ENCODE measurements around the gene PLEKHG4B. TPM values are rescaled to one million over a fixed set of nuclear protein-coding genes. Genes with fewer than 3 reads are reported as not detected.

The PLEKHG4B gene
- total and polyA plus RNA-seq, 2 of the 8 experiments (the other 6 are each of a cell fraction or from before 2014, with no cell fraction given): 31.1 to 43.6 TPM

GRCh38 chr5:173392-174290 is 81.7 kb downstream of the PLEKHG4B start:
- no peak for TF ChIP-seq CHD2 (IDR thresholded peaks at IDR 0.05; ENCODE audit: low read length)
- Histone ChIP-seq H3K79me2 (ENCODE audit: control insufficient read depth in 1 of 2, insufficient read depth in 2 of 2, low read length in 2 of 2) (no peaks in the 10 kb centered on the region), H4K8ac (ENCODE audit: extremely low read depth, insufficient read depth, low read length) (no peak overlapping the region), H4K91ac (replicated peaks; ENCODE audit: insufficient read length, low read length) (no peak overlapping the region), H2BK20ac (ENCODE audit: low read length) (no peak overlapping the region), H2BK5ac (ENCODE audit: low read depth, low read length) (no peak overlapping the region), H3K23ac (ENCODE audit: insufficient read length) (no peak overlapping the region), H3K27me3 (replicated peaks in 1 of 4; ENCODE audit: control insufficient read depth in 3 of 4, extremely low read depth in 1 of 4, insufficient read depth in 3 of 4, low read length in 3 of 4) (no peaks in the 10 kb centered on the region; a peak in 1 of 7 replicates), H3K36me3 (ENCODE audit: control insufficient read depth in 2 of 4, insufficient read depth in 4 of 4, low read length in 3 of 4) (peaks cover 0 to 22% (median 13%) of the 10 kb centered on the region in 4 experiments; a peak in 6 of 8 replicates), H3K9ac (replicated peaks in 1 of 4; ENCODE audit: extremely low read depth in 1 of 4, low read depth in 3 of 4, low read length in 3 of 4) (no peak overlapping the region), H2AFZ (ENCODE audit: low read length) (no peak overlapping the region), H3K4ac (replicated peaks; ENCODE audit: insufficient read length, low read depth, low read length) (no peak overlapping the region), H2AK5ac (ENCODE audit: low read depth, low read length) (no peak overlapping the region), H2BK15ac (ENCODE audit: low read length) (no peak overlapping the region), H2BK120ac (replicated peaks; ENCODE audit: low read depth, low read length) (no peak overlapping the region), H3K4me2 (ENCODE audit: insufficient read depth in 1 of 2, low read depth in 2 of 2, low read length in 2 of 2) (no peak overlapping the region), H3K9me3 (ENCODE audit: insufficient read depth in 2 of 2, low read depth in 1 of 2, low read length in 1 of 2) (no peaks in the 10 kb centered on the region), H4K20me1 (replicated peaks in 1 of 2; ENCODE audit: control insufficient read depth in 1 of 2, insufficient read depth in 2 of 2, low read length in 2 of 2) (peaks cover 3 to 13% of the 10 kb centered on the region in 2 experiments), H4K5ac (ENCODE audit: insufficient read length, low read depth, low read length) (no peak overlapping the region), H3K56ac (replicated peaks; ENCODE audit: insufficient read length, low read depth, low read length) (no peak overlapping the region), H3K14ac (ENCODE audit: insufficient read length) (no peak overlapping the region), H2BK12ac (ENCODE audit: low read depth, low read length) (no peak overlapping the region), H3K4me3 (ENCODE audit: extremely low read depth in 1 of 4, insufficient read depth in 2 of 4, low read depth in 3 of 4, low read length in 4 of 4) (no peak overlapping the region), H3K18ac (ENCODE audit: extremely low read depth, low read length) (no peak overlapping the region), H3K23me2 (ENCODE audit: low read depth, low read length) (no peaks in the 10 kb centered on the region), H3K79me1 (ENCODE audit: low read depth, low read length) (no peaks in the 10 kb centered on the region), H3K4me1 (replicated peaks in 1 of 4; ENCODE audit: control insufficient read depth in 3 of 4, insufficient read depth in 4 of 4, low read length in 3 of 4) (no peaks in the 10 kb centered on the region), H3K27ac (ENCODE audit: low read depth, low read length) (no peak overlapping the region)
- no peak for FAIRE-seq
- CTCF ChIA-PET (ENCODE audit: partially characterized antibody): interaction anchor here (1.0 kb wide), 1 partner anchor 15 kb away, joined by 5 read pairs; no protein-coding TSS in a partner anchor
- no peak for DNase-seq (ENCODE audit: low read depth in 1 of 2, low spot score in 2 of 2)
- POLR2A ChIA-PET (ENCODE audit: partially characterized antibody): interaction anchor here (1.2 kb wide), 1 partner anchor 21 kb away, joined by 3 read pairs; no protein-coding TSS in a partner anchor
- WGBS, 2 experiments (ENCODE audit: extremely low coverage in 1 of 2, insufficient coverage in 1 of 2, insufficient read length in 1 of 2, insufficient replicate concordance in 2 of 2, low coverage in 1 of 2, low lambda C conversion rate in 2 of 2, missing lambda C conversion rate in 1 of 2): 87% methylated on average over 20 of the region's 22 CpGs; no CpG with 5 or more reads in 1 of the 2 experiments
